Ishikawa (cell line): ENCODE data around the gene SS18.

Experiments used
- CEBPB ChIP-seq: IDR thresholded peaks from 2 replicates; pipeline ENCODE4 v1.6.1; 2012
- CREB1 ChIP-seq: IDR thresholded peaks from 2 replicates; pipeline ENCODE4 v1.6.1; 2012; ENCODE audit warnings: low read depth
- EGR1 ChIP-seq: IDR thresholded peaks from 2 replicates; pipeline ENCODE4 v1.6.1; 2012
- EP300 ChIP-seq: IDR thresholded peaks from 2 replicates; pipeline ENCODE4 v1.6.1; 2012; ENCODE audit warnings: borderline replicate concordance
- FOXM1 ChIP-seq: IDR thresholded peaks from 2 replicates; pipeline ENCODE4 v1.6.1; 2012; ENCODE audit warnings: low read depth, borderline replicate concordance
- NFIC ChIP-seq: IDR thresholded peaks from 2 replicates; pipeline ENCODE4 v1.6.1; 2012
- RAD21 ChIP-seq: IDR thresholded peaks from 2 replicates; pipeline ENCODE4 v1.6.1; 2012; ENCODE audit warnings: low read depth
- TAF1 ChIP-seq: IDR thresholded peaks from 2 replicates; pipeline ENCODE4 v1.6.1; 2012; ENCODE audit warnings: low read depth, mild to moderate bottlenecking
- TCF12 ChIP-seq: IDR thresholded peaks from 2 replicates; pipeline ENCODE4 v1.6.1; 2012; ENCODE audit warnings: low read depth
- TEAD4 ChIP-seq: IDR thresholded peaks from 2 replicates; pipeline ENCODE4 v1.6.1; 2012
- YY1 ChIP-seq: IDR thresholded peaks from 2 replicates; pipeline ENCODE4 v1.6.1; 2012; ENCODE audit warnings: low read depth
- ZBTB7A ChIP-seq: IDR thresholded peaks from 2 replicates; pipeline ENCODE4 v1.6.1; 2012; ENCODE audit warnings: low read depth
- TF ChIP-seq, protein P1 (sequence below): IDR thresholded peaks from 2 replicates; pipeline ENCODE4 v1.6.1; 2012
- TF ChIP-seq, protein P2 (sequence below): IDR thresholded peaks from 2 replicates; pipeline ENCODE4 v1.6.1; 2012
- TF ChIP-seq, protein P3 (sequence below): IDR thresholded peaks from 2 replicates; pipeline ENCODE4 v1.6.1; 2012; ENCODE audit warnings: low read depth, mild to moderate bottlenecking

The SS18 gene, protein sequence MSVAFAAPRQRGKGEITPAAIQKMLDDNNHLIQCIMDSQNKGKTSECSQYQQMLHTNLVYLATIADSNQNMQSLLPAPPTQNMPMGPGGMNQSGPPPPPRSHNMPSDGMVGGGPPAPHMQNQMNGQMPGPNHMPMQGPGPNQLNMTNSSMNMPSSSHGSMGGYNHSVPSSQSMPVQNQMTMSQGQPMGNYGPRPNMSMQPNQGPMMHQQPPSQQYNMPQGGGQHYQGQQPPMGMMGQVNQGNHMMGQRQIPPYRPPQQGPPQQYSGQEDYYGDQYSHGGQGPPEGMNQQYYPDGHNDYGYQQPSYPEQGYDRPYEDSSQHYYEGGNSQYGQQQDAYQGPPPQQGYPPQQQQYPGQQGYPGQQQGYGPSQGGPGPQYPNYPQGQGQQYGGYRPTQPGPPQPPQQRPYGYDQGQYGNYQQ

DNA sequence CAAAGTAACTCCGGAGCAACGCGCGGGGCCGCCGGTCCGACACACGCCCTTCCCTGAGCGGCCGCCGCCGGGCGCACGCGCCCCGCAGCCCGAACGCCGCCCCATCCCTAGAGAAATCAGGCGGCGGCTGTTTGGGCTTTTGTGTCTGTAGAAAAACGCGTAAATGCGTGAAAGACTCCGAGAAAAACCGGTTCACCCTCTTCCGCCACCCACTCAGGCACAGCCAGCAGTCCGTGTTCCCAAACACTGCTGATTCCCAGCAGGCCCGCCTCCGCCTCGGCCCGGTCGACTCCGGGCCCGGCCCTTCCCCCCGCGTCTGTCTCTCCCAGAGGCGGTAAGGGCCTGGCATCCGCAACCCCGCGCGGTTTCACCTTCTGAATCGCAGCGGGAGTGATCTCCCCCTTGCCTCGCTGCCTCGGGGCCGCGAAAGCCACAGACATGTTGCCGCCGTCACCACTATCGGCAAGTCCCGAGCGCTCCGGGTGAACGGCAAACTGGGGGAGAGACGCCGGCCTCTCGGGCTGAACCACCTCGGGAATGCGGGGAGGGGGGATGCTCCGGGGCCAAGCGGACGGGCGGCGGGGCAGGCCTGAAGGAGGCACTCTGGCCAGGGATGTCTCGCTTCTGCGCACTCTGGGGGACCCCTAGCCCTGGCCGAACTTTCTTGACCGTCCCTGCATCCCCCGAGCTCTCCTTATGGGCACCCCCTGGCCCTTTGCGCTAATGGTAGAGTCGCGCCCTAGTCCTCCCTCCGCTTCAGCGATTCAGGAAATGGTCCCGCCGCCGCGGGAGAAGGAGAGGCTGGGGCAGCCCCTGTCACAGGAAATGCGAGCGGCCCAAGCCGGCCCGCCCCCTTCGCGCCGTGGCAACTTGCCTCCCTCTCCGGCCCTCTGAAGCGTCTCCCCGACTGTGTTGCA is at the start of gene SS18:
SS18 (minus strand) TSS at position 484 of the 917 bp plus-strand sequence; CDS start at position 440, 44 bp downstream.
- peak; percentile 93 for TF ChIP-seq TAF1
- peak; percentile 33; the same call in 1 of the 2 replicates for TF ChIP-seq TCF12
- peak; percentile 11; the same call in 1 of the 2 replicates for TF ChIP-seq EP300
- TF ChIP-seq CEBPB, result no peak
- no peak for TF ChIP-seq CREB1
- TF ChIP-seq YY1, result peak; percentile 2; the same call in 1 of the 2 replicates
- TF ChIP-seq TEAD4, result 0 out of 2 replicates have a peak, but pooled peaks have one; percentile 5
- TF ChIP-seq NFIC, result peak; percentile 25; the same call in 1 of the 2 replicates
- TF ChIP-seq ZBTB7A, result no peak
- TF ChIP-seq EGR1, result peak; percentile 79
- TF ChIP-seq RAD21, result no peak
- TF ChIP-seq, protein P1, sequence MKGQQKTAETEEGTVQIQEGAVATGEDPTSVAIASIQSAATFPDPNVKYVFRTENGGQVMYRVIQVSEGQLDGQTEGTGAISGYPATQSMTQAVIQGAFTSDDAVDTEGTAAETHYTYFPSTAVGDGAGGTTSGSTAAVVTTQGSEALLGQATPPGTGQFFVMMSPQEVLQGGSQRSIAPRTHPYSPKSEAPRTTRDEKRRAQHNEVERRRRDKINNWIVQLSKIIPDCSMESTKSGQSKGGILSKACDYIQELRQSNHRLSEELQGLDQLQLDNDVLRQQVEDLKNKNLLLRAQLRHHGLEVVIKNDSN, result 0 out of 2 replicates have a peak, but pooled peaks have one; percentile 1
- TF ChIP-seq, protein P2, sequence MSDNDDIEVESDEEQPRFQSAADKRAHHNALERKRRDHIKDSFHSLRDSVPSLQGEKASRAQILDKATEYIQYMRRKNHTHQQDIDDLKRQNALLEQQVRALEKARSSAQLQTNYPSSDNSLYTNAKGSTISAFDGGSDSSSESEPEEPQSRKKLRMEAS, result peak; percentile 17
- TF ChIP-seq FOXM1, result no peak

DNA sequence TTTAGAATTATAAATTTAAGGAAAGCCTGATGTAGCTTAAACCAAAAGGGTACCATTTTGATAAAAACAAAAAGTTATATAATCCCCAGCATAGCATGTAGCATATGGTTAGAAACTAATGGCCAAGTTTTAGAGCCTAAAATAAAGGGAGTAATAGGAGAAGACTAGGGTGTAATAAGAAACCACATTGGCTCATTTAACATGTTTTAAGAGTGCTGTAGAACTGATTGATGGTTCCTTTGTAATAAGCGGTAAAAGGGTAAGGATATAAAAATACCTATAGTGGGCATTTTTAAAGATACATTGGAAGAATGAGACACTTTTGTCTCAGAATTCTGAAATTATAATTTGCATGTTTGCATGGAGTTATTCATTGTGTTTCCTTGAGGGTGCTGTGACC is 45.1 kb upstream of the SS18 start:
- TF ChIP-seq, protein P3, sequence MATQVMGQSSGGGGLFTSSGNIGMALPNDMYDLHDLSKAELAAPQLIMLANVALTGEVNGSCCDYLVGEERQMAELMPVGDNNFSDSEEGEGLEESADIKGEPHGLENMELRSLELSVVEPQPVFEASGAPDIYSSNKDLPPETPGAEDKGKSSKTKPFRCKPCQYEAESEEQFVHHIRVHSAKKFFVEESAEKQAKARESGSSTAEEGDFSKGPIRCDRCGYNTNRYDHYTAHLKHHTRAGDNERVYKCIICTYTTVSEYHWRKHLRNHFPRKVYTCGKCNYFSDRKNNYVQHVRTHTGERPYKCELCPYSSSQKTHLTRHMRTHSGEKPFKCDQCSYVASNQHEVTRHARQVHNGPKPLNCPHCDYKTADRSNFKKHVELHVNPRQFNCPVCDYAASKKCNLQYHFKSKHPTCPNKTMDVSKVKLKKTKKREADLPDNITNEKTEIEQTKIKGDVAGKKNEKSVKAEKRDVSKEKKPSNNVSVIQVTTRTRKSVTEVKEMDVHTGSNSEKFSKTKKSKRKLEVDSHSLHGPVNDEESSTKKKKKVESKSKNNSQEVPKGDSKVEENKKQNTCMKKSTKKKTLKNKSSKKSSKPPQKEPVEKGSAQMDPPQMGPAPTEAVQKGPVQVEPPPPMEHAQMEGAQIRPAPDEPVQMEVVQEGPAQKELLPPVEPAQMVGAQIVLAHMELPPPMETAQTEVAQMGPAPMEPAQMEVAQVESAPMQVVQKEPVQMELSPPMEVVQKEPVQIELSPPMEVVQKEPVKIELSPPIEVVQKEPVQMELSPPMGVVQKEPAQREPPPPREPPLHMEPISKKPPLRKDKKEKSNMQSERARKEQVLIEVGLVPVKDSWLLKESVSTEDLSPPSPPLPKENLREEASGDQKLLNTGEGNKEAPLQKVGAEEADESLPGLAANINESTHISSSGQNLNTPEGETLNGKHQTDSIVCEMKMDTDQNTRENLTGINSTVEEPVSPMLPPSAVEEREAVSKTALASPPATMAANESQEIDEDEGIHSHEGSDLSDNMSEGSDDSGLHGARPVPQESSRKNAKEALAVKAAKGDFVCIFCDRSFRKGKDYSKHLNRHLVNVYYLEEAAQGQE, result no peak

DNA sequence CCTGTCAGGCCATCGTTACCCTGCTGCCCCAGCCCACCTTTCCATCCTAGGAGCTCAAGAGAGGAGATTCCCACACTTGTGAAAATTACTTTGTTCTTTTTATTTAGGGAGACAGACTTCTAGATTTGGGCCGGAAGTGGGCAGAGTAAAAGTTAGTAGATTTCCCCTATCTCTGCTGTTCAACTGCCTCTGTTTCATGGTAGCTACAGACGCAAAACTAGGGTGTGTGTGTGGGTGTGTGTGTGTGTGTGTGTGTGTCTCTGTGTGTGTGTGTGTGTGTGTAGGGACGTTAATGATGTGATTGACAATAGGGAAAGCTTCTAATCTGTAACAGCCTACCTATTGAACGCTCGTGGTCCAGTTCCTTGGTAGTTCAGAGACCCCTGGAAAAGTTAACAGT is 43.7 kb upstream of the SS18 start:
- no peak for TF ChIP-seq RAD21
- TF ChIP-seq CREB1, result no peak
- TF ChIP-seq, protein P1, result no peak
- no peak for TF ChIP-seq TAF1
- no peak for TF ChIP-seq NFIC
- no peak for TF ChIP-seq TCF12
- no peak for TF ChIP-seq EGR1
- no peak for TF ChIP-seq TEAD4
- TF ChIP-seq ZBTB7A, result no peak
- TF ChIP-seq EP300, result no peak
- TF ChIP-seq, protein P3, result no peak
- no peak for TF ChIP-seq YY1
- TF ChIP-seq, protein P2, result no peak
- TF ChIP-seq FOXM1, result no peak
- no peak for TF ChIP-seq CEBPB

DNA sequence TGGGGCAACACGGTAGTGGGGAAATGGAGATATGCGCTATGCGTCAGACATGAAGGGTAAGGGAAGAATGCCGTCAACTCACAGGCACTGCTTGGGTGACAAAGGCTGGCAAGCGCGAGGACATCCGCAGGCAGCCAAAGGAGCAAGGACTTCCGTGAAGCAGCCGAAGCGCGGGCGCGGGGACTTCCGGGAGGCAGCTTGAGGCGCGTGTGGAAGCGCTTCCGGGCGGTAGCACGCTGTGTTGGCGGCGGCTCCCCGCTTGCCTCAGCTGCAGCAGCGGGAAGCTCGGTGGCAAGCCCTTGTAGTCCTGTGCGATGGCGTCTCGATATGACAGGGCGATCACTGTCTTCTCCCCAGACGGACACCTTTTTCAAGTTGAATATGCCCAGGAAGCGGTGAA is 43.2 kb upstream of the SS18 start, which contains the start of gene PSMA8:
PSMA8 (plus strand) TSS at position 218 of the 400 bp plus-strand sequence; CDS start at position 315, 97 bp downstream.
- TF ChIP-seq RAD21, result no peak
- no peak for TF ChIP-seq NFIC
- TF ChIP-seq, protein P3, result no peak
- no peak for TF ChIP-seq FOXM1
- no peak for TF ChIP-seq YY1
- TF ChIP-seq TEAD4, result no peak
- TF ChIP-seq CEBPB, result no peak
- TF ChIP-seq CREB1, result no peak
- TF ChIP-seq EGR1, result no peak
- TF ChIP-seq TAF1, result no peak
- no peak for TF ChIP-seq ZBTB7A
